ENCODE measurements around the gene S1PR2.
A peak's percentile ranks its signal among the peaks of the same experiment; 100 is the strongest.

S1PR2 gene

DNA sequence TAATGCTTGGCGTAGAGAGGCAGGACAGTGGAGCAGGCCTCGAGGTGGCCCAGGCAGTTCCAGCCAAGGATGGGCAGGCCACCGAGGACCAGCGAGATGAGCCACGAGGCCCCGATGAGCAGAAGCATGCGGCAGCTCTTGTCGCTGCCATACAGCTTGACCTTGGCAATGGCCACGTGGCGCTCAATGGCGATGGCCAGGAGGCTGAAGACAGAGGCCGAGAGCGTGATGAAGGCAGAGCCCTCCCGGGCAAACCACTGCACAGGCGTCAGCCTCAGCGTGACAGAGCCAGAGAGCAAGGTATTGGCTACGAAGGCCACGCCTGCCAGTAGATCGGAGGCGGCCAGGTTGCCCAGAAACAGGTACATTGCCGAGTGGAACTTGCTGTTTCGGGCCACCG, 6.8 kb downstream of the S1PR2 start:
- no peak for DNase-seq (ENCODE audit: low spot score)
- TF ChIP-seq CTCF (IDR thresholded peaks at IDR 0.05; ENCODE audit: borderline replicate concordance, control extremely low read depth, extremely low read depth, insufficient read depth, missing control alignments) = no peak
- in situ Hi-C loops (cut with MboI; ENCODE audit: low sequenced_read_pairs, unreplicated experiment) = no loop called here

GRCh38 chr19:10223488-10224213, 7.5 kb downstream of the S1PR2 start:
- in situ Hi-C loops (cut with MboI; ENCODE audit: low sequenced_read_pairs, unreplicated experiment) = no loop called here
- DNase-seq (ENCODE audit: low spot score) = no peak
- no peak for TF ChIP-seq CTCF (IDR thresholded peaks at IDR 0.05; ENCODE audit: borderline replicate concordance, control extremely low read depth, extremely low read depth, insufficient read depth, missing control alignments)

DNA sequence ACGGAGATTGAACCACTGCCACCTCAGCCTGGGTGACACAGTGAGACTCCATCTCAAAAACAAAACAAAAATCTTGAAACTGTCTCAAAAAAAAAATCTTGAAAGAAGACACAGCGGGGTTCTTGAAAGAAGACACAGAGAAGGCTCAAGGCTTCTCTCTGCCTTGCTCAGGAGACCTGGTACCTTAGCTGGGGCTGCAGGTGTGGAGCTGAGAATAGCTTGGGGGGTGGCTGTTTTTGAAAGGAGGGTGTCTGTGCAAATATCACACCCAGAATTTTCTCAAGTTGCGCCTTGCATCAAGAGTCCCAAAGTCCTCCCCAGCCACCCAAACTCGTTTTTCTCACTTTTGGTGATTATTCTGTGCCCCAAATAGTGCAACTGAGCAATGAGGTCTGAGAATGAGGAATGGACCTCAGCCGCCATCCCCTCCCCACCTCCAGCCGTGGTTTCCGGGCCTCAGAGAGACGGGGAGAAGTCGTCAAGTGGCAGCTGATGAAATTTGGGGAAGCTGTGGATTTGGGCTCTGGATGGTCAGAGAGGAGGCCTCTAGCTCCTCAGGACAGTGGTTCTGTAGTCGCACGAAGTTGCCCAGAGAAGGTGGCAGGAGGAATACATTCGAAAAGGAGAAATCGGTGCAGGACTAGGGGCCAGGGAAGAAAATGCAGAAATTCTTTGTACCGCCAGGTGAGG, 8.8 kb downstream of the S1PR2 start:
- no peak for TF ChIP-seq CTCF (IDR thresholded peaks at IDR 0.05; ENCODE audit: borderline replicate concordance, control extremely low read depth, extremely low read depth, insufficient read depth, missing control alignments)
- in situ Hi-C loops (cut with MboI; ENCODE audit: low sequenced_read_pairs, unreplicated experiment) = no loop called here
- no peak for DNase-seq (ENCODE audit: low spot score)

DNA sequence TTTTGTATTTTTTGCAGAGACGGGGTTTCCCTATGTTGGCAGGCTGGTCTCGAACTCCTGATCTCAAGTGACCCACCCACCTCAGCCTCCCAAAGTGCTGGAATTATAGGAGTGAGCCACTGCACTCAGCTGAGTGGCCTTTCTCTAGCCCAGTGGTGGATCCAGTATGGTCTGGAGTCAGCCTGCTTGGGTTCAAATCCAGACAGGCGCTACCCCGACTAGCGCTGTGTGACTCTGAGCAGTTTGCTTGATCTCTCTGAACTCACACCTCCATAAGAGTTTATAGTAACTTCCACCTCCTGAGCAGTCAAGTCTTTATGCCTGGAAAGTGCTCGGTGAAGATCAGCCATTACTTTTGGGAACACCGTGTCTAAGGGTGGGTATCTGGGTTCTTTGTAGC, 10.4 kb downstream of the S1PR2 start:
- DNase-seq (ENCODE audit: low spot score) = no peak
- in situ Hi-C loops (cut with MboI; ENCODE audit: low sequenced_read_pairs, unreplicated experiment) = no loop called here

GRCh38 chr19:10219678-10220077, 11.5 kb downstream of the S1PR2 start:
- TF ChIP-seq CTCF (IDR thresholded peaks at IDR 0.05; ENCODE audit: borderline replicate concordance, control extremely low read depth, extremely low read depth, insufficient read depth, missing control alignments) = peak; percentile 54
- peak; percentile 82 for DNase-seq (ENCODE audit: low spot score)
- in situ Hi-C loops (cut with MboI; ENCODE audit: low sequenced_read_pairs, unreplicated experiment) = no loop called here

More for the DNA sequence above, 10.4 kb downstream of the S1PR2 start:
- no peak for TF ChIP-seq CTCF (IDR thresholded peaks at IDR 0.05; ENCODE audit: borderline replicate concordance, control extremely low read depth, extremely low read depth, insufficient read depth, missing control alignments)

DNA sequence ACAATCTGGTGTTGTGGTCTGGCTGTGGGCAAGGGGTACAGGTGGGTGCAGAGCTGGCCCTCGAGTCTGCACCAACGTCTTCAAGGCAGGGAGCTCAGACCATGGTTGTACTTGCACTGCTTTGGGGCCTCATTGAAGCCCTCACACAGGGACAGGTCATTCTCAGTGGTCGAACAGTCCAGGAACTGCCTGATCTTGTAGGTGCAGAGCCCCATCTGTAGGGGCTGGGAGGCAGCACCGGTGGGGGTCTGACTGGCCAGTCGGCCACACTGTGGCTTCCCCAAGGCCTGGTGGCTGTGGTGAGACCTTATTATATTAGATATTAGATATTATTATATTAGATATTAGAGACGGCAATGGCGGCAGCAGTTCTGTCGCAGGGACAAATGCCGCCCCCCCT, 14.0 kb downstream of the S1PR2 start:
- in situ Hi-C loops (cut with MboI; ENCODE audit: low sequenced_read_pairs, unreplicated experiment) = no loop called here
- no peak for TF ChIP-seq CTCF (IDR thresholded peaks at IDR 0.05; ENCODE audit: borderline replicate concordance, control extremely low read depth, extremely low read depth, insufficient read depth, missing control alignments)
- DNase-seq (ENCODE audit: low spot score) = no peak

All from GM13976 (cell line).